HUES64 (cell line): ENCODE results near the gene SYNPR.
A peak's percentile ranks its signal among the peaks of the same experiment; 100 is the strongest.
"Not testable (repeated sequence)": the region's sequence is repeated elsewhere in the genome, so short reads cannot be mapped to it uniquely, and the experiment has no call there.

ENCODE experiments used
- H3K27ac ChIP-seq: 2 replicates; pipeline ENCODE4 v1.7.0; 2013; ENCODE audit warnings: low read depth, low read length, inconsistent platforms
- H3K27me3 ChIP-seq: 2 replicates; pipeline ENCODE4 v1.6.1; 2013; ENCODE audit warnings: mild to moderate bottlenecking, low read length; ENCODE audit not compliant: insufficient read depth
- H3K36me3 ChIP-seq: 2 replicates; pipeline ENCODE4 v1.6.1; 2013; ENCODE audit warnings: mild to moderate bottlenecking, low read length; ENCODE audit not compliant: insufficient read depth
- H3K4me1 ChIP-seq: 2 replicates; pipeline ENCODE4 v1.6.1; 2013; ENCODE audit warnings: mild to moderate bottlenecking, low read length, moderate library complexity; ENCODE audit not compliant: insufficient read depth
- H3K4me3 ChIP-seq: 2 replicates; pipeline ENCODE4 v1.5.1; 2013; ENCODE audit warnings: mild to moderate bottlenecking, low read length, moderate library complexity
- H3K9ac ChIP-seq: 2 replicates; pipeline ENCODE4 v1.6.1; 2013; ENCODE audit warnings: mild to moderate bottlenecking, low read depth, low read length
- H3K9me3 ChIP-seq: 2 replicates; pipeline ENCODE4 v1.6.1; 2013; ENCODE audit warnings: low read depth, low read length; ENCODE audit not compliant: insufficient read depth
- WGBS: fragments of 150-250, 120-280 bp; methylation state at CpG from one replicate; pipeline ENCODE4 v1.1.7; 2013; ENCODE audit warnings: missing lambda C conversion rate; 5-methylcytosine and 5-hydroxymethylcytosine counted together

Gene SYNPR

GRCh38 chr3:63255819-63256218 lies 22.3 kb upstream of the SYNPR start:
- not testable (repeated sequence) for H3K27me3 ChIP-seq, H3K4me1 ChIP-seq, H3K9me3 ChIP-seq, H3K36me3 ChIP-seq, H3K4me3 ChIP-seq, H3K9ac ChIP-seq, H3K27ac ChIP-seq
- WGBS: 74% methylated on average over 9 of the region's 9 CpGs

DNA sequence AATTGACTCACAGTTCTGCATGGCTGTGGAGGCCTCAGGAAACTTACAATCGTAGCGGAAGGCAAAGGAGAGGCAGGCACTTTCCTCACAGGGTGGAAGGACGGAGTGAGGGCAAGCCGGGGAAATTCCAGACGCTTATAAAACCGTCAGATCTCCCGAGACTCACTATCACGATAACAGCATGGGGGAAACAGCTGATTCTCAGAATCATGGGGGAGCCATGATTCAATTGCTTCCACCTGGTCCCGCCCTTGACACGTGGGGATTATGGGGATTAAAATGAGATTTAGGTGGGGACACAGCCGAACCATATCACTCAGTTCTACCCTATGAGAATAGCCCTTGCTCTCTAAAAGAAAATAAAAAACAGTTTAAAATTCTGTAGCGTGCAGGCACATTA lies 13.4 kb upstream of the SYNPR start:
- H3K36me3 ChIP-seq: no peaks in the 10 kb centered on the region
- no peaks in the 10 kb centered on the region for H3K4me1 ChIP-seq
- H3K4me3 ChIP-seq: no peak overlapping the region
- H3K9me3 ChIP-seq: no peaks in the 10 kb centered on the region
- H3K27me3 ChIP-seq: no peaks in the 10 kb centered on the region
- H3K27ac ChIP-seq: no peak overlapping the region
- WGBS: 84% methylated on average over 11 of the region's 12 CpGs
- H3K9ac ChIP-seq: no peak overlapping the region

- H3K4me3 ChIP-seq: no peak overlapping the region
- H3K9ac ChIP-seq: no peak overlapping the region
- H3K9me3 ChIP-seq: no peaks in the 10 kb centered on the region
- peaks cover 35% of the 10 kb centered on the region for H3K27me3 ChIP-seq
- WGBS: 96% methylated on average over 1 of the region's 1 CpG
- no peak overlapping the region for H3K27ac ChIP-seq
- H3K36me3 ChIP-seq: no peaks in the 10 kb centered on the region
- no peaks in the 10 kb centered on the region for H3K4me1 ChIP-seq
These were observed 3.7 kb upstream of the SYNPR start for GRCh38 chr3:63274359-63274758.

DNA sequence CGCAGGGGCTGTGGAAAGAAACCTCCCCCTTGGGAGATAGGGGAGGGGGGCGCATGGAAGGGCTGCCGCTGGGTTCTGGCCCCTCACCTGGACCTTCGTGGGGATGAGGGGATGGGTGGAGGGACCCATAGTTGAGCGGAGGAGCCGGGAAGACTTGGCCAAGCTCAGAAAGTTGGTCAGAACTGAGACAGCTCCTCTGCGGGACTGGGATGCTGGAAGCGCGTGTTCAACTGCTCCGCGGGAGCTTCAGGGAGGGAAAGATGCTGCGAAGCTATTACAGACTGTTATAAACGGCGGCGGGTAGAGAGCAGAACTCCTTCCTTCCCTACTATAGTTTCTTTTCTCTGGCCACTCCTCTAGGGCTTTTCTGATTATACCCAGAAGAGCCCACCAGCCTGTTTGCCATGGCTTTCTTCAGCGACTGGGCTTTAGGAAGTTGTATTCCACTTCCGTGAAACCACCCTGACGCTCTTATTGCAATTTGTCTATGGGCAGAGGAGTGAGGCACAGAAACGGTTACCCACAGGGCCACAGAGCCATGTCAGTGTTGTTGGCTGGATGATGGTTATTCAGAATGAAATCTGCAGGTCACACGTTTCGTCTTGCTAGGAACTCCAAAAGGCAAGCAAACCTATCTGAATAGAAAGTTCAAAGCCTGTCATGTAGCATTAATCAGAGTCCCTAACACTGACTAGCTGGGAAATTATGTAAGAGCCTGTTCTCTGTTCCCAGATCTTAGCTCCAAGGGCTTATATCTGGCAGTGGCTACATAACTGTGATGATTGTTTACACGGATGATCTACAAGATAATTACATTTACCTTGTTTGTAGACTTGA lies 1.1 kb downstream of the SYNPR start:
- H3K27ac ChIP-seq: no peak overlapping the region
- no peak overlapping the region for H3K9ac ChIP-seq
- peak overlapping the region; percentile 67 for H3K4me3 ChIP-seq
- H3K27me3 ChIP-seq: peaks cover 61% of the 10 kb centered on the region
- no peaks in the 10 kb centered on the region for H3K4me1 ChIP-seq
- H3K9me3 ChIP-seq: no peaks in the 10 kb centered on the region
- no peaks in the 10 kb centered on the region for H3K36me3 ChIP-seq
- 12% methylated on average over 21 of the region's 22 CpGs for WGBS

DNA sequence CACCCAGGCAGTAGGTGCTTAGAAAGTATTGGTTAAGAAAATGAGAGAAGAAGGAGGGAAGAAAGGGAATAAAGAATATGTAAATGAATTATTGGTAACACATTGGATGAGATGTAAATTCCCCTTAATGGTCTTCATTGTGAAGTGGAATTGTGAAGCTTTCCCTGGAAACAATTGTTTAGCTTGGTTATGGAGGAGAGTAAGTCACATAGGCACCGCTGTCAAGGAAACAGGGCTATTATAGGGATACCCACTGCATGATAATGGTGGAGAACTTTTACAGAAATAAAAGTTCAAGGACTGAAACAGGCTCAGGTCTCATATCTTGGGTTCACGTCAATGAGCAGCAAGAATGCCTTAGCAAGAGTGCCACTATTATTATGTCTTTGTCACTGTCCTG lies 9.5 kb downstream of the SYNPR start:
- peaks cover 13% of the 10 kb centered on the region for H3K4me1 ChIP-seq
- H3K9ac ChIP-seq: no peak overlapping the region
- H3K4me3 ChIP-seq: no peak overlapping the region
- no peaks in the 10 kb centered on the region for H3K9me3 ChIP-seq
- 83% methylated on average over 2 of the region's 2 CpGs for WGBS
- H3K27ac ChIP-seq: no peak overlapping the region
- no peaks in the 10 kb centered on the region for H3K27me3 ChIP-seq
- H3K36me3 ChIP-seq: no peaks in the 10 kb centered on the region

DNA sequence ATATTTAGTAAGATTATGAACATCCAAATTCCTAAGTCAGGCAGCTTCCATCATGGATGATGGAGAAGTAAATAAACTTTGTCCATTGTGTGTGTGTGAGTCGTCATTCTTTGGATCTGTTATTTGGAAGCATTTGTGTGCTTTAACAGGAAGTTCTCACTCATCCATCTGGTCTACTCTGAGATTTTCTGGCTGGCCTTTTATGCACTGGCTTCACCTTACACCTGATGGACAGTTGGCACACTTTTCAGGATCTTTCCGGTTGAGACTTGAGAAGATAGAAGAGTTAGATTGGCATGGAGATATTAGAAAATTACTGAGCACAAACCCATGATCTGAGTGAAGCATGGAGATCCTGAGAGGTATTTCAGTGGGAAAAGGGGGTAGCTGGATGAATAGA lies 12.6 kb downstream of the SYNPR start:
- no peak overlapping the region for H3K4me3 ChIP-seq
- peaks cover 13% of the 10 kb centered on the region for H3K4me1 ChIP-seq
- WGBS: 96% methylated on average over 2 of the region's 2 CpGs
- H3K9me3 ChIP-seq: no peaks in the 10 kb centered on the region
- no peaks in the 10 kb centered on the region for H3K27me3 ChIP-seq
- no peak overlapping the region for H3K9ac ChIP-seq
- no peaks in the 10 kb centered on the region for H3K36me3 ChIP-seq
- H3K27ac ChIP-seq: no peak overlapping the region

DNA sequence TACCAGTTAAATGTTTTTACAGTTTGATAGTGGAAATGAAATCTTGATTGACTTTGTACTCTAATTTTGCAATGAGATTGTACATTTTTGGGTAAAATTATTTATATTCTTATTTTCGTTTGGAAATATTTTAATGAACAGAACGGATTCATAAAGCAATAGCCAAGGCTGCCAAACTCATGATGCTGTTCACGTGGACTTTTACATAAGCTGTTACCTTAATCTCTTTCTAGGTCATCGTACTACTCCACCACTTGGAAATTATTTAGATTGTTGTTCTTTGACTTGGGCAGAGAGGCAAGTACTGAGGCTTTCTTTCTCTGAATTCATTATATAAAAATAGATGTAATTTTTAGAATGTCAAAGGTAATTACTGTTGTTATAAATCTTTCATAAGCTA lies 16.2 kb downstream of the SYNPR start:
- Histone ChIP-seq H3K4me1 (peaks cover under 1% of the 10 kb centered on the region; the same call in 1 of the 2 replicates), H3K4me3 (no peak overlapping the region), H3K27ac (no peak overlapping the region), H3K36me3 (no peaks in the 10 kb centered on the region), H3K9ac (no peak overlapping the region), H3K27me3 (no peaks in the 10 kb centered on the region; the same call in 1 of the 2 replicates), H3K9me3 (peaks cover 12% of the 10 kb centered on the region)
- 90% methylated on average over 4 of the region's 4 CpGs for WGBS

DNA sequence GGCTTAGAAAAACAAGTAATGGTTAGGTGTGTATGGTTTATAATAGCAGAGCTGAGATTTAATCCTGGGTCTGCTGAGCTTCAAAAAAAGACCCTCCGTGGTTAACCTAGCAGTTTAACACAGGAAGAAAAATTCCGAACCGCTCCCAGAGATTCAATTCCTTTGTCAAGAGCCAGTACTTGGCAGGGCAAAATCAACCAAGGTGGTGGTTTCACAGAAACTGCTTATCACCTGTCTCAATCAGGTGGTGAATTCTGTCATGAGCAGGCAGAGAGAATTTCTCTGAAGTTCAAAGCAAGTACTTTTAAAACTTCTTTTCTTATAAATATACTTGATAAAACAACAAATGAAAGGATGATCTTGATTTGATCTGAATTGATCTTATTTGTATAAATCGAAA lies 17.2 kb downstream of the SYNPR start:
- no peaks in the 10 kb centered on the region for H3K4me1 ChIP-seq
- no peaks in the 10 kb centered on the region; the same call in 1 of the 2 replicates for H3K27me3 ChIP-seq
- H3K9me3 ChIP-seq: peaks cover 12% of the 10 kb centered on the region
- H3K9ac ChIP-seq: no peak overlapping the region
- no peak overlapping the region for H3K27ac ChIP-seq
- no peak overlapping the region for H3K4me3 ChIP-seq
- 64% methylated on average over 4 of the region's 4 CpGs for WGBS
- no peaks in the 10 kb centered on the region for H3K36me3 ChIP-seq

GRCh38 chr3:63295806-63296205 lies 17.7 kb downstream of the SYNPR start:
- Histone ChIP-seq H3K4me1 (no peaks in the 10 kb centered on the region), H3K9ac (no peak overlapping the region), H3K27me3 (no peaks in the 10 kb centered on the region; the same call in 1 of the 2 replicates), H3K27ac (no peak overlapping the region), H3K9me3 (peaks cover 12% of the 10 kb centered on the region), H3K36me3 (no peaks in the 10 kb centered on the region), H3K4me3 (no peak overlapping the region)

DNA sequence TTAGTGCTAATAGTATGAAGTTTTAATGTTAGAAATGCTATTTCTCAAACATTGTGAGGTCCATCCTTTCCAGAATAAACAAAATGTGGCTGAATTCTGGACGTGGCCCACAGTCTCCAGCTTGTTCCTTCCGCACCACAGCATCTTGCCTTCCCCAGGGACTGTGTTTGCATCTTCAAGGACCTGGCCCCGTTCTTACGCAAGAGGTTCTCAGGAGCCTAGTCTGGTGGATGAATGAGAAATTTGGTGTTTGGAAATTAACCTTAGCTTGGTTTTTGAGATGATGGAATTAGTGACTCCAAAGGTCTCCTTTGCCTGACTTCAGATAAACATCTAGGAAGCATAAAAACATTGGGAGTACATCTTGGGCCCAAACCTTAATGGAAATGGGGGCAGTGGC lies 18.1 kb downstream of the SYNPR start:
- Histone ChIP-seq H3K4me3 (no peak overlapping the region), H3K9ac (no peak overlapping the region), H3K27me3 (peaks cover 4% of the 10 kb centered on the region; the same call in 1 of the 2 replicates), H3K36me3 (no peaks in the 10 kb centered on the region), H3K9me3 (peaks cover 12% of the 10 kb centered on the region), H3K27ac (no peak overlapping the region), H3K4me1 (no peaks in the 10 kb centered on the region)
- whole genome bisulfite sequencing: 72% methylated on average over 4 of the region's 4 CpGs

DNA sequence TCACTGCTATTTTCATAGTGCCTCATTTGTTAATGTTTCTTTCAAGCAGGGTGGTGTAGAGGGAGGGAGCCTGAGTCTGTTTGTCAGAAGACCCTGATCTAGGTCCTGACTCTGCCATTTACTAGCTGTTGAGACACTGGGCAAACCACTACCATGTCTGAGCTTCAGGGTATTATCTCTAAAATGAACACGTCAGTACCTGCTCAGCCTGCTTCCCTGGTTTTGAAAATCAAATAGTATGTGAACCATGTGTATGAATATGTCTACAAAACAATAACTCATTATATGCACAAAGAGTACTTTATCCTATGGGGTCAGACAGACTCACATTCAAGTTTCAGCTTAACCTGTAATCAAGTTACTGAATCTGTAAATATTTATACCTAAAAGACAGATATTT lies 25.1 kb downstream of the SYNPR start:
- no peak overlapping the region for H3K4me3 ChIP-seq
- peaks cover 72% of the 10 kb centered on the region for H3K27me3 ChIP-seq
- no peaks in the 10 kb centered on the region for H3K4me1 ChIP-seq
- H3K27ac ChIP-seq: no peak overlapping the region
- no peaks in the 10 kb centered on the region for H3K36me3 ChIP-seq
- H3K9me3 ChIP-seq: peaks cover 4% of the 10 kb centered on the region; the same call in 1 of the 2 replicates
- 70% methylated on average over 1 of the region's 1 CpG for WGBS
- H3K9ac ChIP-seq: no peak overlapping the region

DNA sequence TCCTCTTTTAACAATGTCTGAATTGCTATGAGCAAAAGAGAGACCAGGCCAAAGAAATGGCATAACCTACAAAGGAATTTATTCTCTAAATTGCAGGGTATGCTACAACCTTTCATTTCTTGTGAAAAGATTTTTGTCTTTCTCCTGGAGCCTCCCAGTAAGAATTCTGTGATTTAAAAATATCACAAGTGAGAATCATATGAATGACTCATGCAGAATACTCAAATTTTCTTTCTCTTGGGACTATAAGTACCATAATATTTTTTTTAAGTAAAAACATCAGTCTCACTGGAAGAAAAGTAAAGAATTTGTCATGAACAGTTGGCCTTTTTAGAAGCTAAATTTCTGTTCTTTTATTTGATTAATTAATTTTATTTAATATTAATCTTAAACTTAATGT lies 26.3 kb downstream of the SYNPR start:
- Histone ChIP-seq H3K27me3 (peaks cover 84% of the 10 kb centered on the region), H3K9ac (no peak overlapping the region)

More for the DNA sequence above, 26.3 kb downstream of the SYNPR start:
- Histone ChIP-seq H3K36me3 (no peaks in the 10 kb centered on the region), H3K9me3 (peaks cover 4% of the 10 kb centered on the region; the same call in 1 of the 2 replicates), H3K4me1 (no peaks in the 10 kb centered on the region), H3K27ac (no peak overlapping the region), H3K4me3 (no peak overlapping the region)
